GM21786 (cell line): ENCODE results near the gene EPB41.
"Not testable (repeated sequence)": the region's sequence is repeated elsewhere in the genome, so short reads cannot be mapped to it uniquely, and the experiment has no call there.

Source experiments
- ATAC-seq: cut with Tn5 transposase; IDR thresholded peaks from one replicate; pipeline ENCODE4 v1.9.1; 2021; ENCODE audit not compliant: unreplicated experiment

EPB41 gene

GRCh38 chr1:29043274-29043965, 129.1 kb downstream of the EPB41 start:
- ATAC-seq, result no peak

DNA sequence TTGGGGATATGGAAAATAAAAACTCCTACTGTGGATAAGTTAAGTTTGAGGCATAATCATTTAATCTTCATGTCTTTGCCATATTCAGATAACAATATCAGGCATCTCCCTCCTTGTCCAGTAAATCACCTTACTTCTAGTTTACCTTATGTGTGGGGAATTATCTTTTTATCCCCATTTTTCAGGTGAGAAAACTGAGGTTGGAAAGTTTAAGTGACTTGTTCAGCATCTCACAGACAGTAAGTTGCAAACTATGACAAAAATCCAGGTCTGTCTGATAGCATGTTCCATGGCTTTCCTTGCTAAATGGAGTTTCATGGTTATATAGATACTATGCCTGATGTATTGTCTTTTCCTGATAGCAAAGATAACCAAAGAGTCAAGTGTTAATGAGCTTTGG, 129.6 kb downstream of the EPB41 start:
- no peak for ATAC-seq

DNA sequence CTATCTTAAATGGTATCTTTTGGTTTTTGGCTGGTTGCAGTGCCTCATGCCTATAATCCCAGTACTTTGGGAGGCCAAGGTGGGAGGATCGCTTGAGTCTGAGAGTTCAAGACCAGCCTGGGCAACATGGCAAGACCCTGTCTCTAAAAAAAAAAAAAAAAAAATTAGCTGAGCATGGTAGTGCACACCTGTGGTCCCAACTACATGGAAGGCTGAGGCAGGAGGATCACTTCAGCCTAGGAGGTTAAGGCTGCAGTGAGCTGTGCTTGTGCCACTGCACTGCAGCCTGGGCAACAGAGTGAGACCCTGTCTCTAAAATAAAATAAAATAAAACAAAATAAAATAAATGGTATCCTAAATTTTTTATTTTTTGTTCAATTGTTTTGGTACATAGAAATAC, 131.3 kb downstream of the EPB41 start:
- not testable (repeated sequence) for ATAC-seq

GRCh38 chr1:29047142-29047541, 132.8 kb downstream of the EPB41 start:
- no peak for ATAC-seq

DNA sequence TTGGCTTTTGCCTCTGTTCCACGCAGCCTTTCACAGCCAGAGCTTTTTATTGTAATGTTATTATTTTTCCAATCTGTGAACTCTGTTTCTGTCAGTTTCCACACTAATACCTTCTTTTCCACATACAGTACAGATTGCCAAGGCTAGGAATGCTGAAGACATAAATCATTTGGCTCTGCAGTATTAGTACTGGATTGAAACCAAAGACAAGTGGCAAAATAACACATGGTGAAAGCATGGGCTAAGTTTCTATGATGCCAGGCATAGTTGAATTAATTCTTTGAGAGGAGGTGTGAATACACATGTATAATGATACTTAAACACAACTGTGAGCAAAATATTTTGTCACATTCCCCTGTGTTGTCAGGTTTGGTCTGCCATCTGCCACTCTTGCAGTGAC, 135.8 kb downstream of the EPB41 start:
- no peak for ATAC-seq

DNA sequence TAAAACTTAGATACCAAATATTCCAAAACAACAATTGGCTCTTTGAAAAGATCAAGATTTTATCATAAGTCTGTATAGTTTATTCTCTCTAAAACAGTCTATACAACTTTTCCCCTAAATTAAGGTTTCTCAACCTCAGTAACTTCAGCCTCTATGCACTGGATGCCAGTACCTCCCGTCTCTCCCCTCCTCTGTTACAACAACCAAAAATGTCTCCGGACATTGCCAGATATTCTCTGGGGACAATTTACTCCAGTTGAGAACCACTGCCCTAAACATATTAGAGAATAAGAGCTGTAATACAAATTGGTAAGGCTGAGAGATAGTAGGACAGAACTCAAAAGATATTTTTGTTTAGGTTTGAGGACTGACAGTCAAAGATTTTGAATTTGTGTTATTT, 137.7 kb downstream of the EPB41 start:
- ATAC-seq, result no peak

- no peak for ATAC-seq
These were observed 138.6 kb downstream of the EPB41 start for GRCh38 chr1:29052941-29053340.

DNA sequence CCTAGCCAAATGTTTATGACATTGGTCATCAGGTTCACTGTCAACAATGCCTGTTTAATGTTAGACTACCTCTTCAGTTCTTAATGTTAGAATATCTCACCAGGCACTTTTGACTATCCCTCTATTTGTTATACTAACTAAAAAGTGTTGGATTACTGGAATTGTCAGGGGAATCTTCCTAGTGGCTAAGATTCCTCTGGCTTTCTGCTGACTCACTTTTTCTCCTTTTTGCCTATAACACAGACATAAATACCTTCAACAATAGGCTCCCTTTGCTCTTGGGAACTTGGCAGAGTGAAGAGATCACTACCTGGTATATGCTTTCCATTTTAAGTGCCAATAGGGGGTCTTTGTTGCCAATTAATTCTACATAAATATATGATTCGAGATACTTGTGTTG, 140.8 kb downstream of the EPB41 start:
- ATAC-seq, result no peak

DNA sequence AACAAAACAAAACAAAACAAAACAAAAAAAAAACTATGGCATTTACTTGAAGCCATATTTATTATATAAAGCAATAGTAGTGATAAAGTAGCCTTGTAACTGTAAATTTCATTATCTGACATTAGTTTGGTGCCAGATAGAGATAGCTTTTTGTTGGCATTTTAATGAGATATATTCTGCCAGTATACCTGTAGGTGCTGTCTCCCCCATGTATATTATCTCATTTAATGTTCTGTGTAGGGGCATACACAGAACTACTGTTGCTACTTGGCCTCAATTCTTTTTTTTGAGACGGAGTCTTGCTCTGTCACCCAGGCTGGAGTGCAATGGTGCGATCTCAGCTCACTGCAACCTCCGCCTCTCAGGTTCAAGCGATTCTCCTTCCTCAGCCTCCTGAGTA, 141.9 kb downstream of the EPB41 start:
- ATAC-seq, result no peak

DNA sequence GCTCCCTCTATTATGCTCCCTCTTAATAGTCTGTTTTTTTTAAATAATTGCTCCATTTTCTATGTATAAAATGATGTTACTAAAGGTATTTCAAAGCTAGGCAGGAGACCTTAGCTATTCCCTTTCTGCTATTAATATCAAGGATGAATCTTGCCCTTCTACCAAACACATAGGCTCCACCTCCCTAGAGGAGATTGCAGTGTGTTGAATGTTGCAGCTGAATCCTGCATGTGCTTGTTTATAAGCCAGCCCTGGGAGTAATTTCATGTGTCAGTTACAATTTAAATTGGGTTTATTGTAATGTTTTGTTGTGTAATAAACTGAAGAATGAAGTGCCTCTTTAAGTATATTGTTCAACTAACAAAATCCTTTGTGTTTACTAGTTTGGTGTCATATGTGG, 143.3 kb downstream of the EPB41 start:
- no peak for ATAC-seq

DNA sequence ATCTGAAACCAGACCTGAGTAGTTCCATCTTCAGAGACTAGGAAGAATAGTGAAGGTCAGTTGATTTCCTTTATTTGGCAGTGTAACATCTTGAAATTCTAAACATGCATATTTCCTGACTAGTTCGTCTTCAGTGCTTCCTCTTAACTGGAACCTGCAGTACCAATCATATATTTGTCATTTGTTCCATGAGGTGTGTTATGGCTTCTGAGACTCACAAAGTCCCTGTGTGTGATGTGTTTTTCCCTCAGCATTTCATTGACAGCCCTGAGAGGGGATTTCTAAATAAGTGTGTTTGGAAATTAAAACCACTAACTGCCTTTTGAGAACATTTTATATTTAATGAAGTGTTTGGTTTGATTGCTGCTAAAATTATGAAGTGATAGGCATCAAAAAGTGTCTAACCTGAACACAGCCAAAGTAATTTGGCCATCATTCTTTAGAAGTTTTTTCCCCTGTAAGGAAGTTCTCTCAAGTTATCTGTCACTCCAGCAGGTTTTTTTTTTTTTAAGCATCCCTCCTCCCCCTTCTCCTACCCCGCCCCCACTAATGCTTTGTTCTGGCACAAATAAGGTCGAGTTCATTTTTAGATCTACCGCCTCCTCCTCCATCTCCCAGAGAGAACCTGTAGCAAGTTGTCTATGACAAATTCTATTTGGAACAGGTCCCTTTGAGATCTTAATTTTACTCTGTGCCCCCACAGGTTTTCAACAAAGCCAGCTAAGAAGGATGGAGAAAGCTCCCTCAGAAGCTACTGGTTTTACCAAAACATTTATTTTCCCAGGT, 148.0 kb downstream of the EPB41 start:
- ATAC-seq, result no peak

DNA sequence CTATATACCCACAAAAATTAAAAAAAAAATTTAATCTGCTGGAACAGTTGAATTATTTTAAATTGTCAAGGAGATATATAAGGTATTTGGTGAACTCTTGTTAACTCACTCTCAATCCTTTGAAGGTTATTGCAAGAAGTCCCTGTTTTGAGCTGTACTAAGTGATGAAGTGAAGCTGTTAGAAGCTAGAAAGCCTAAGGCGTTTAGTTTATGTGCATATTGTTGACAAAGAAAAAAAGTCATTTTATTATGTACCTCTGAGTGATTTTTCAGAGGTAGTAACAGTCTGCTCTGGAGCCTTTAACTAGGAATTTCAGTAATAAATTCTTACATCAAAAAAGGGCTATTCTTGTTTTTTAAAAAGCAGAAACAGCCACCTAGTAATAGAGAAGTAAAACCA, 149.7 kb downstream of the EPB41 start:
- no peak for ATAC-seq

- ATAC-seq, result no peak
These were observed 162.8 kb downstream of the EPB41 start for GRCh38 chr1:29077155-29077554.

DNA sequence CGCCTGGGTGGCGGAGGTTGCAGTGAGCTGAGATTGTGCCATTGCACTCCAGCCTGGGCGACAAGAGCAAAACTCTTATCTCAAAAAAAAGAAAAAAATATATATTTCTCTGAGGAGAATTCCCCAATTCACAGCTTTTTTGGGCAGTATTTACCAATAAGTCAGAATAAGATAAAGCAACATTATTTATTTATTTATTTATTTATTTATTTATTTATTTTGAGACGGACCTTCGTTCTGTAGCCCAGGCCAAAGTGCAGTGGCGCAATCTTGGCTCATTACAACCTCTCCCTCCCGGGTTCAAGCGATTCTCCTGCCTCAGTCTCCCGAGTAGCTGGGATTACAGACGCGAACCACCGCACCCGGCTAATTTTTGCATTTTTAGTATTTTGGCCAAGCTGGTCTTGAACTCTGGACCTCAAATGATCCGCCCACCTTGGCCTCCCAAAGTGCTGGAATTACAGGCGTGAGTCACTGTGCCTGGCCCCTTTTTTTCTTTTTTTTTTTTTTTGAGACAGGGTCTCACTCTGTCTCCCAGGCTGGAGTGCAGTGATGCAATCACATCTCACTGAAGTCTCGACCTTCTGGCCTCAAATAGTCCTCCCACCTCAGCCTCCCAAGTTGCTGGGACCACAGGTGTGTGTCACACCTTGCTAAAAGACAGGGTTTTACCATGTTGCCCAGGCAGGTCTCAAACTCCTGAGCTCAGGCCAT, 165.7 kb downstream of the EPB41 start:
- not testable (repeated sequence) for ATAC-seq

DNA sequence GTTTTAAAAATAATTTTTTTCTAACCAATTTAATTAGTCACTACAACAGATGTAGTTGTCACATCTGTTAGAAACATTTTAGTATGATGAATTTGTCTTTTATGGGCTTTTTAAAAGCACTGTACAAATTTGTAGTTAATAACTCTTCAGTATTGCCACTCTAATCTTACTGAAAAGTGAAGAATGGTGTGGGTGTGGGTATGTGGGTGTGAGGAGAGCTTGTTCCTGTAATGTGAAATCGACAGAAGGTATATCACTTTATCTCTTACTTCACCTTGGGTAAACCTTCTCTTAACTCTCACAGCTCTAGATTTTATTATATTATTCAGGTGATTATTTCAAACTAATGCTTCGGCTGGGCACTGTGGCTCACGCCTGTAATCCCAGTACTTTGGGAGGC, 166.8 kb downstream of the EPB41 start:
- ATAC-seq, result no peak

DNA sequence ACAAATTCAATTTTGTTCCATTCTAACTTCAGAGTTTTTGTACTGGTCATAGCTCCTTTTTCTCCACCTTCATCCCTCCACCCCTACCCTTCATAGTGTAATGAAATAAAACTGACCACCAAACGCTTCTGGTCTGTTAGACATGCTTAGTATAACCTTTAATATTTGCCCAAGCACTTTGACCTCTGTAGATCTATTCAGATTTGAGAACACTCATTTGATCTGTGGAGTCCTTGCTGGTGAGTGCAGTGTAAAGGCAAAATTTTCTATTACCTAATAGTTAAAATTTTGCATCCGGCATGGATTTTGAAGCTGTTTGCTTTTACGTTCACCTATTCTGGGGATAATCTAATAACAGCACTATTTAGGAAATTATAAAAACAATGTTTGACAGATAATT, 168.2 kb downstream of the EPB41 start:
- ATAC-seq, result no peak

- no peak for ATAC-seq
These were observed 169.2 kb downstream of the EPB41 start for GRCh38 chr1:29083317-29084195.

DNA sequence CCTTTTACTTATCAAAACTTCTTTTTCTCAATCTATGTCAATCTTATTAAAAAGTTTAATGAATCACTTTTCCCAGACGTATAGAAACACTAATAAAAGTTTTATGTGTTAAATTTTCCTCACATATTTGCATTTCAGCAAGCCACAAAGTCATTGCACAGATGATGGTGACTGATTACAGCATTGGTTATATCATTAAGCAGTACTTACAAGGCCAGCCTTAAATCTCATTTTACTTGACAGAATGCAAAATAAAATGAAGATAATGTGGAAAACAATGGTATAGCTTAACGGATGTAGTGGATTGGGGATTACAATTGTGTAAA, 169.8 kb downstream of the EPB41 start:
- ATAC-seq, result no peak

DNA sequence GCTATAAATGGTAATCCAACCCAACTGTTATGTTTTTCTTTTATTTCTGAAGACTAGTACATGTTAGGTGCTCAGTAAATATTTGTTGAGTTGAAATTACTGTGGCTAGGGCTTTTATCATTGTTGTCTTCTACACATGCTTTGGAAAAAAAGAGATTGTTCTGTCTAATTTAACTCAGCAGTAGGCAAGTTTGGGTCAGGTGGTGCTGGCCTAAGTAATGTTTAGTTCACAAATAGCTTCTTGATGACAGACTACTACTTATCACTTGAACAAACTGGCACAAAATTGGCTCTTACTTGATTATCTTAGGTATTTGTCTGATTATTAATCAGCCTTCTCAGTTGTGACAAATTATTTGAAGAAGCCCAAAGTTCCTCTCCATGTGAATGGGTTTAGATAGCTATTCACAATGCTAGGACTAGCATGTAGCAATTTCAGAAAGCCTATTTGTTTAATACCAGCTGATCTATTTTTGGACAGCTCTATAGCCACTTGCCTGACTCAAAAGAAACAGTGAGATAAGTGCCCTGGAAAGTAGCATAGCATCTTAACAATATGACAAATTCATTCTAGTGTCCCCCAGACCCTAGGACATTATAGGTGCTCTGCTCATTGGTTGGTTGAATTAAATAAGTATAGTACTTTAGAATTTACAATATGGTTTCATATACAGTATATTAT, 176.7 kb downstream of the EPB41 start:
- no peak for ATAC-seq

- not testable (repeated sequence) for ATAC-seq
These were observed 178.3 kb downstream of the EPB41 start for GRCh38 chr1:29092704-29093103.

GRCh38 chr1:29094433-29094832, 180.1 kb downstream of the EPB41 start:
- ATAC-seq, result no peak
